ENCODE measurements around the gene TRAK2.

- TF ChIP-seq POLR2A (IDR thresholded peaks at IDR 0.05; ENCODE audit: low read depth, low read length) (no peak), SPI1 (IDR thresholded peaks at IDR 0.05; ENCODE audit: low read depth, low read length) (no peak)
Measured at GRCh38 chr2:201348758-201349157, 102.5 kb downstream of the TRAK2 start.
